HEK293 (cell line): ENCODE data around the gene EPS8L1.

Experiments
- CTCF ChIA-PET: fragments of 350-600 bp; formaldehyde crosslinking; extraction: SDS; loops from one replicate; lab custom pipeline; 2021; ENCODE audit warnings: antibody characterized with exemption; lab: Yijun Ruan, JAX
- POLR2A ChIA-PET: fragments of 300-600 bp; formaldehyde crosslinking; extraction: SDS; loops from one replicate; lab custom pipeline; 2020; ENCODE audit warnings: antibody characterized with exemption, inconsistent platforms; lab: Yijun Ruan, JAX
- H3K27ac ChIP-seq: fragments of 200-500 bp; sonication (Bioruptor generic); 2 replicates; pipeline ENCODE4 v1.5.1; 2014; ENCODE audit warnings: low read depth, low read length, control low read depth, inconsistent platforms; ENCODE audit errors: extremely low read depth
- H3K36me3 ChIP-seq, 2 experiments: fragments of 200-500 bp in 1 of 2; sonication (Bioruptor generic) in 1 of 2; 1 replicate in 1 of 2; 2 replicates in 1 of 2; pipeline ENCODE4 v1.5.1; 2014 to 2017; ENCODE audit warnings: inconsistent platforms in 2 of 2, low read length in 2 of 2; ENCODE audit not compliant: control insufficient read depth in 2 of 2, insufficient read depth in 1 of 2
- H3K4me1 ChIP-seq: fragments of 200-500 bp; sonication (Bioruptor generic); 2 replicates; pipeline ENCODE4 v1.5.1; 2014; ENCODE audit warnings: mild to moderate bottlenecking, low read length, inconsistent platforms; ENCODE audit not compliant: control insufficient read depth, insufficient read depth
- H3K4me3 ChIP-seq: 2 replicates; pipeline ENCODE4 v1.5.1; 2011; ENCODE audit warnings: low read depth, mild to moderate bottlenecking, control low read depth, low read length, moderate library complexity
- H3K9me3 ChIP-seq: fragments of 200-500 bp; sonication (Bioruptor generic); 2 replicates; pipeline ENCODE4 v1.5.1; 2014; ENCODE audit warnings: low read depth, low read length, inconsistent platforms; ENCODE audit not compliant: control insufficient read depth, insufficient read depth
- HOXA7 ChIP-seq: sonication (generic); formaldehyde crosslinking; IDR thresholded peaks from 2 replicates; pipeline ENCODE4 v1.8.1; 2022; ENCODE audit warnings: missing genetic modification reagents, borderline replicate concordance
- KLF16 ChIP-seq: fragments of 450-650 bp; formaldehyde crosslinking; IDR thresholded peaks from 2 replicates; pipeline ENCODE4 v1.5.1; 2017; ENCODE audit warnings: missing biosample characterization, missing genetic modification characterization
- OSR2 ChIP-seq: fragments of 450-650 bp; formaldehyde crosslinking; IDR thresholded peaks from 2 replicates; pipeline ENCODE4 v1.5.1; 2016; ENCODE audit warnings: missing biosample characterization, missing genetic modification characterization
- PRDM4 ChIP-seq: fragments of 450-650 bp; formaldehyde crosslinking; IDR thresholded peaks from 2 replicates; pipeline ENCODE4 v1.5.1; 2017; ENCODE audit warnings: missing biosample characterization, missing genetic modification characterization
- SCRT2 ChIP-seq: fragments of 450-650 bp; formaldehyde crosslinking; IDR thresholded peaks from 2 replicates; pipeline ENCODE4 v1.5.1; 2016; ENCODE audit warnings: missing biosample characterization, missing genetic modification characterization
- ZBTB48 ChIP-seq: fragments of 450-650 bp; formaldehyde crosslinking; IDR thresholded peaks from 2 replicates; pipeline ENCODE4 v1.5.1; 2016; ENCODE audit warnings: missing biosample characterization, missing genetic modification characterization
- ZFP37 ChIP-seq: fragments of 450-650 bp; formaldehyde crosslinking; IDR thresholded peaks from 2 replicates; pipeline ENCODE4 v1.5.1; 2016; ENCODE audit warnings: missing biosample characterization, missing genetic modification characterization
- ZNF121 ChIP-seq: fragments of 450-650 bp; formaldehyde crosslinking; IDR thresholded peaks from 2 replicates; pipeline ENCODE4 v1.5.1; 2016; ENCODE audit warnings: missing biosample characterization, missing genetic modification characterization
- ZNF140 ChIP-seq: fragments of 450-650 bp; formaldehyde crosslinking; IDR thresholded peaks from 2 replicates; pipeline ENCODE4 v1.5.1; 2016; ENCODE audit warnings: missing biosample characterization, missing genetic modification characterization
- ZNF146 ChIP-seq: fragments of 450-650 bp; formaldehyde crosslinking; IDR thresholded peaks from 2 replicates; pipeline ENCODE4 v1.5.1; 2016; ENCODE audit warnings: missing biosample characterization, missing genetic modification characterization
- ZNF175 ChIP-seq: fragments of 450-650 bp; formaldehyde crosslinking; IDR thresholded peaks from 2 replicates; pipeline ENCODE4 v1.5.1; 2016; ENCODE audit warnings: missing biosample characterization, missing genetic modification characterization
- ZNF2 ChIP-seq: fragments of 450-650 bp; formaldehyde crosslinking; IDR thresholded peaks from 2 replicates; pipeline ENCODE4 v1.5.1; 2016; ENCODE audit warnings: missing biosample characterization, missing genetic modification characterization
- ZNF214 ChIP-seq: fragments of 450-650 bp; formaldehyde crosslinking; IDR thresholded peaks from 2 replicates; pipeline ENCODE4 v1.5.1; 2017; ENCODE audit warnings: missing biosample characterization, mild to moderate bottlenecking, missing genetic modification characterization, borderline replicate concordance
- ZNF221 ChIP-seq: fragments of 450-650 bp; formaldehyde crosslinking; IDR thresholded peaks from 2 replicates; pipeline ENCODE4 v1.5.1; 2017; ENCODE audit warnings: missing biosample characterization, missing genetic modification characterization, borderline replicate concordance
- ZNF23 ChIP-seq: fragments of 450-650 bp; formaldehyde crosslinking; IDR thresholded peaks from 2 replicates; pipeline ENCODE4 v1.5.1; 2016; ENCODE audit warnings: missing biosample characterization, missing genetic modification characterization, borderline replicate concordance
- ZNF26 ChIP-seq: fragments of 450-650 bp; formaldehyde crosslinking; IDR thresholded peaks from 2 replicates; pipeline ENCODE4 v1.5.1; 2016; ENCODE audit warnings: missing biosample characterization, missing genetic modification characterization
- ZNF501 ChIP-seq: fragments of 450-650 bp; formaldehyde crosslinking; IDR thresholded peaks from 2 replicates; pipeline ENCODE4 v1.5.1; 2016; ENCODE audit warnings: missing biosample characterization, missing genetic modification characterization
- ZNF510 ChIP-seq: fragments of 450-650 bp; formaldehyde crosslinking; IDR thresholded peaks from 2 replicates; pipeline ENCODE4 v1.5.1; 2018; ENCODE audit warnings: mild to moderate bottlenecking, missing genetic modification characterization, missing biosample characterization; ENCODE audit not compliant: insufficient replicate concordance
- ZNF560 ChIP-seq: fragments of 450-650 bp; formaldehyde crosslinking; IDR thresholded peaks from 2 replicates; pipeline ENCODE4 v1.5.1; 2017; ENCODE audit warnings: missing biosample characterization, missing genetic modification characterization, borderline replicate concordance
- ZNF600 ChIP-seq: fragments of 450-650 bp; formaldehyde crosslinking; IDR thresholded peaks from 2 replicates; pipeline ENCODE4 v1.5.1; 2016; ENCODE audit warnings: missing biosample characterization, missing genetic modification characterization
- ZNF792 ChIP-seq: fragments of 450-650 bp; formaldehyde crosslinking; IDR thresholded peaks from 2 replicates; pipeline ENCODE4 v1.5.1; 2016; ENCODE audit warnings: missing biosample characterization, missing genetic modification characterization
- ZSCAN16 ChIP-seq: fragments of 450-650 bp; formaldehyde crosslinking; IDR thresholded peaks from 2 replicates; pipeline ENCODE4 v1.5.1; 2016; ENCODE audit warnings: missing biosample characterization, missing genetic modification characterization
- TF ChIP-seq, protein P1 (sequence below): fragments of 450-650 bp; formaldehyde crosslinking; IDR thresholded peaks from 2 replicates; pipeline ENCODE4 v1.5.1; 2016; ENCODE audit warnings: missing biosample characterization, missing genetic modification characterization
- TF ChIP-seq, protein P2 (sequence below): fragments of 450-650 bp; formaldehyde crosslinking; IDR thresholded peaks from 2 replicates; pipeline ENCODE4 v1.5.1; 2016; ENCODE audit warnings: missing biosample characterization, missing genetic modification characterization

The EPS8L1 gene

DNA sequence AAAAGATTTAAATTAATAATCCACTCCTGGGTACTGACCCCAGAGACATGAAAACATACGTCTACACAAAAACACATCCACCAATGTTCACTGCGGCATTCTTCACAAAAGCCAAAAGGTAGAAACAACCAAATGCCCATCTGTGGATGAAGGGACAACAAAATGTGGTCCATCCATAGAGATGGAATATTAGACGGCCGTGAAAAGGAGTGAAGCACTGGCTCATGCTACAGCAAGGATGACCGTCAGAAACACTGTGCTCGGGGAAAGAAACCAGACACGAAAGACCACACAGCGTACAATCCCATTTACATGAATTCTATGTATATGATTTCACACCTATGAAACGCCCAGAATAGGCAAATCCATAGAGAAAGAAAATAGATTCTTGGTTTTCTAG lies 18.8 kb upstream of the EPS8L1 start:
- TF ChIP-seq ZNF221 (tag by site-specific recombination) = no peak
- no peak for TF ChIP-seq HOXA7 (CRISPR knock-in tag)
- peak; percentile 96 for TF ChIP-seq ZNF146 (tag by site-specific recombination)
- TF ChIP-seq ZBTB48 (tag by site-specific recombination) = no peak
- TF ChIP-seq, all 188 proteins: peak for 1
- ChIA-PET CTCF (no interaction called here), POLR2A (no interaction called here)
- Histone ChIP-seq H3K36me3 (peaks cover 59 to 60% of the 10 kb centered on the region in 2 experiments), H3K27ac (no peak overlapping the region), H3K4me3 (no peak overlapping the region), H3K4me1 (no peaks in the 10 kb centered on the region), H3K9me3 (no peaks in the 10 kb centered on the region)

DNA sequence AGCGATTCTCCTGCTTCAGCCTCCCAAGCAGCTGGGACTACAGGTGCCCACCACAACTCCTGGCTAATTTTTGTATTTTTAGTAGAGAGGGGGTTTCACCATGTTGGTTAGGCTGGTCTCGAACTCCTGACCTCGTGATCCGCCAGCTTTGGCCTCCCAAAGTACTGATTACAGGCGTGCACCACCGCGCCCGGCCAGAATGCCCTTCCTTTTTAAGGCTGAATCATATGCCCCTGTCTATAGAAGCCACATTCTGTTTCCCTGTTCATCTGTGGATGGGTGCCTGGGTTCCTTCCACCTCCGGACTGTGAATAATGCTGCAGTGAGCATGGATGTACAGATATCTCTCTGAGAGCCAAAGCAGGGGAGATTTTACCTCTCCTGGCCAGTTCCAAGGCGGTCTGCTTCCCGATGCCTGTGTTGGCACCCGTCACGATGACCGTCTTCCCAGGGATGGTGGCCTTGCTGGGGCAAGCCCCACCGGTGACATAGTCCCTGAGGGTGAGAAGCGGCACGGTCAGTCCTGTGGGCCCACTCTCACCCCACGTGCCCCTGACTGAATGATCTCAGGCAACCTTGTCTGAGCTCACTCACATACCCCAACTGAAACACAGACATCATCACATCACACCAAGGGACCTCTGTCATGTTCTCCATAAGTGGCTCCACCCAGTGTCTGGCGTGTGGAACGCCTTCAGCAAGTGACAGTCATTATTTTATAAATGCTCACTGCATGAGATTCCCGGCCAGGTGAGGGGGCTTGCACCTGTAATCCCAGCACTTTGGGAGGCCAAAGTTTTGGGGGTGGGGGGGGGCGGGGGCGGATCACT lies 16.7 kb upstream of the EPS8L1 start:
- no peaks in the 10 kb centered on the region for H3K4me1 ChIP-seq
- no peak overlapping the region for H3K27ac ChIP-seq
- CTCF ChIA-PET = interaction anchor here (0.6 kb wide), 1 partner anchor 15 kb away, joined by 3 read pairs; no protein-coding TSS in a partner anchor
- POLR2A ChIA-PET = interaction anchor here (0.5 to 0.6 kb wide), 2 partner anchors 82 to 86 kb away, joined by 3 to 4 read pairs; no protein-coding TSS in a partner anchor
- no peak overlapping the region for H3K4me3 ChIP-seq
- no peaks in the 10 kb centered on the region for H3K9me3 ChIP-seq
- H3K36me3 ChIP-seq = peaks cover 46 to 49% of the 10 kb centered on the region in 2 experiments
- no peak for TF ChIP-seq ZNF175 (tag by site-specific recombination)
- no peak for TF ChIP-seq ZNF560
- no peak for TF ChIP-seq SCRT2 (tag by site-specific recombination)
- no peak for TF ChIP-seq OSR2
- no peak for TF ChIP-seq ZNF214 (tag by site-specific recombination)
- TF ChIP-seq KLF16 (tag by site-specific recombination) = no peak
- no peak for TF ChIP-seq ZFP37 (tag by site-specific recombination)
- no peak for TF ChIP-seq ZNF2
- TF ChIP-seq, protein P1, sequence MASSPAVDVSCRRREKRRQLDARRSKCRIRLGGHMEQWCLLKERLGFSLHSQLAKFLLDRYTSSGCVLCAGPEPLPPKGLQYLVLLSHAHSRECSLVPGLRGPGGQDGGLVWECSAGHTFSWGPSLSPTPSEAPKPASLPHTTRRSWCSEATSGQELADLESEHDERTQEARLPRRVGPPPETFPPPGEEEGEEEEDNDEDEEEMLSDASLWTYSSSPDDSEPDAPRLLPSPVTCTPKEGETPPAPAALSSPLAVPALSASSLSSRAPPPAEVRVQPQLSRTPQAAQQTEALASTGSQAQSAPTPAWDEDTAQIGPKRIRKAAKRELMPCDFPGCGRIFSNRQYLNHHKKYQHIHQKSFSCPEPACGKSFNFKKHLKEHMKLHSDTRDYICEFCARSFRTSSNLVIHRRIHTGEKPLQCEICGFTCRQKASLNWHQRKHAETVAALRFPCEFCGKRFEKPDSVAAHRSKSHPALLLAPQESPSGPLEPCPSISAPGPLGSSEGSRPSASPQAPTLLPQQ (tag by site-specific recombination) = no peak
- TF ChIP-seq ZSCAN16 = no peak
- TF ChIP-seq ZNF140 (tag by site-specific recombination) = no peak
- TF ChIP-seq PRDM4 (tag by site-specific recombination) = no peak
- TF ChIP-seq ZNF510 (tag by site-specific recombination) = no peak
- TF ChIP-seq ZNF121 (tag by site-specific recombination) = no peak
- TF ChIP-seq, protein P2, sequence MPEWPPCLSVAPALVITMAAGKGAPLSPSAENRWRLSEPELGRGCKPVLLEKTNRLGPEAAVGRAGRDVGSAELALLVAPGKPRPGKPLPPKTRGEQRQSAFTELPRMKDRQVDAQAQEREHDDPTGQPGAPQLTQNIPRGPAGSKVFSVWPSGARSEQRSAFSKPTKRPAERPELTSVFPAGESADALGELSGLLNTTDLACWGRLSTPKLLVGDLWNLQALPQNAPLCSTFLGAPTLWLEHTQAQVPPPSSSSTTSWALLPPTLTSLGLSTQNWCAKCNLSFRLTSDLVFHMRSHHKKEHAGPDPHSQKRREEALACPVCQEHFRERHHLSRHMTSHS (tag by site-specific recombination) = no peak
- TF ChIP-seq ZNF792 (tag by site-specific recombination) = no peak
- no peak for TF ChIP-seq ZNF23 (tag by site-specific recombination)
- no peak for TF ChIP-seq ZNF600 (tag by site-specific recombination)
- TF ChIP-seq ZNF501 (tag by site-specific recombination) = no peak
- TF ChIP-seq ZNF26 (tag by site-specific recombination) = no peak
- TF ChIP-seq, all 188 proteins: peak for 0
